PC-9 (cell line): Measurements from ENCODE around the gene STOML1.

Experiments
- CTCF ChIP-seq: fragments of 200-600 bp; sonication (generic); conservative IDR thresholded peaks from 2 replicates; pipeline ENCODE4 v1.6.1; 2017; ENCODE audit warnings: mixed run types, antibody characterized with exemption, mild to moderate bottlenecking, moderate library complexity
- EZH2 ChIP-seq: fragments of 200-600 bp; sonication (generic); IDR thresholded peaks from 2 replicates; pipeline ENCODE4 v1.8.0; 2017; ENCODE audit warnings: antibody characterized with exemption, low read depth

- TF ChIP-seq CTCF (no peak), EZH2 (no peak)
Measured at GRCh38 chr15:73988445-73988969, 3.6 kb downstream of the STOML1 start.
